OCI-LY3 (cell line): ENCODE measurements around the gene MCCC1.

Source experiments
- EZH2phosphoT487 ChIP-seq: fragments of 200-600 bp; shearing (Covaris generic); IDR thresholded peaks from 2 replicates; pipeline ENCODE4 v1.6.1; 2018; ENCODE audit warnings: antibody characterized with exemption, mixed run types, low read depth
- TF ChIP-seq, protein P1 (sequence below): fragments of 200-600, 300-600 bp; sonication (generic); IDR thresholded peaks from 2 replicates; pipeline ENCODE4 v1.5.1; 2014; ENCODE audit warnings: antibody characterized with exemption, low read length, low read depth

DNA sequence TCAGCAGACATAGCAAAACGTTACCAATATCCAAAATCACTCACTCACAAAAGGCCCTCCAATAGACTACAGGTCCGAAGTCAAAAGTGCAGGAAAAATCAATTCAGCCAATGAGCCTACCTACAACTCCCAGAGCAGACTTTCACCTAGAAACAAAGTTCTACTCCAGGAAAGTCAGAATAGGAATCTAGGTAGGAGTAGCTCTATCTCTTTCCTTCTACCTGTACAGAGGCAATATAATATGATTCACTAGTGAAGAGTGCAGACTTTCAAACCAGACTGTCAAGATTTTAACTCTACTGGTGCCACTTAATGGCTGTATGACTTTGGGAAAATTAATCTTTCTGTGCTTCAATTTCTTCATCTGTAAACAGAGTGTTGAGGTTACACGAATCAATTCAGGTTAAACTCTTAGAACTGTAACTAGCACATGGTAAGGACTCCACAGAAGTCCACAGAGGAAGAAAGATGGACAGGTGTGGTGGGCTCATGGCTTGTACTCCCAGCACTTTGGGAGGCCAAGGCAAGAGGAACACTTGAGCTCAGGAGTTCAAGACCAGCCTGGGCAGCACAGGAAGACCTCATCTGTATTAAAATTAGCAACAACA is 128.4 kb downstream of the MCCC1 start:
- TF ChIP-seq, protein P1, sequence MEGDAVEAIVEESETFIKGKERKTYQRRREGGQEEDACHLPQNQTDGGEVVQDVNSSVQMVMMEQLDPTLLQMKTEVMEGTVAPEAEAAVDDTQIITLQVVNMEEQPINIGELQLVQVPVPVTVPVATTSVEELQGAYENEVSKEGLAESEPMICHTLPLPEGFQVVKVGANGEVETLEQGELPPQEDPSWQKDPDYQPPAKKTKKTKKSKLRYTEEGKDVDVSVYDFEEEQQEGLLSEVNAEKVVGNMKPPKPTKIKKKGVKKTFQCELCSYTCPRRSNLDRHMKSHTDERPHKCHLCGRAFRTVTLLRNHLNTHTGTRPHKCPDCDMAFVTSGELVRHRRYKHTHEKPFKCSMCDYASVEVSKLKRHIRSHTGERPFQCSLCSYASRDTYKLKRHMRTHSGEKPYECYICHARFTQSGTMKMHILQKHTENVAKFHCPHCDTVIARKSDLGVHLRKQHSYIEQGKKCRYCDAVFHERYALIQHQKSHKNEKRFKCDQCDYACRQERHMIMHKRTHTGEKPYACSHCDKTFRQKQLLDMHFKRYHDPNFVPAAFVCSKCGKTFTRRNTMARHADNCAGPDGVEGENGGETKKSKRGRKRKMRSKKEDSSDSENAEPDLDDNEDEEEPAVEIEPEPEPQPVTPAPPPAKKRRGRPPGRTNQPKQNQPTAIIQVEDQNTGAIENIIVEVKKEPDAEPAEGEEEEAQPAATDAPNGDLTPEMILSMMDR: no peak
- TF ChIP-seq EZH2phosphoT487: no peak
